CD14-positive monocyte (primary cell): ENCODE results near the gene ACACA. TPM values are rescaled to one million over a fixed set of nuclear protein-coding genes. Genes with fewer than 3 reads are reported as not detected.

Experiments
- DNase-seq, 3 donors: peaks; one replicate each; pipeline ENCODE4 v3.0.0-alpha.2; 2011 to 2022
- H2AFZ ChIP-seq: 2 replicates; pipeline ENCODE4 v1.6.0; 2012; ENCODE audit warnings: mild to moderate bottlenecking, low read depth, low read length, inconsistent platforms; ENCODE audit not compliant: insufficient read depth, poor library complexity, severe bottlenecking
- H3K27ac ChIP-seq, 2 donors: 1 replicate in 1 of 2; 2 replicates in 1 of 2; pipeline ENCODE4 v1.5.1; 2012 to 2013; ENCODE audit warnings: low read length in 2 of 2, control low read depth in 1 of 2, inconsistent platforms in 1 of 2, low read depth in 1 of 2, mild to moderate bottlenecking in 1 of 2
- H3K27me3 ChIP-seq, 2 donors: one replicate each; pipeline versions ENCODE4 v1.6.0 to v1.6.1; 2011 to 2013; ENCODE audit warnings: low read length in 2 of 2; ENCODE audit not compliant: control insufficient read depth in 2 of 2, insufficient read depth in 2 of 2
- H3K36me3 ChIP-seq, 2 donors: replicated peaks in 1 of 2; 1 replicate in 1 of 2; 2 replicates in 1 of 2; pipeline versions ENCODE4 v1.5.1 to v1.6.1; 2012 to 2013; ENCODE audit warnings: low read length in 2 of 2, control low read depth in 1 of 2, inconsistent platforms in 1 of 2, mild to moderate bottlenecking in 1 of 2; ENCODE audit not compliant: insufficient read depth in 2 of 2, control insufficient read depth in 1 of 2
- H3K4me1 ChIP-seq, 2 donors: 1 replicate in 1 of 2; 2 replicates in 1 of 2; pipeline versions ENCODE4 v1.5.1 to v1.6.1; 2012 to 2013; ENCODE audit warnings: low read length in 2 of 2, control low read depth in 1 of 2, inconsistent platforms in 1 of 2, mild to moderate bottlenecking in 1 of 2, moderate library complexity in 1 of 2; ENCODE audit not compliant: insufficient read depth in 2 of 2, control insufficient read depth in 1 of 2
- H3K4me2 ChIP-seq: replicated peaks from 2 replicates; pipeline ENCODE3; 2012; ENCODE audit warnings: low read length, moderate library complexity, mild to moderate bottlenecking; ENCODE audit not compliant: poor library complexity, severe bottlenecking; ENCODE audit errors: extremely low read depth
- H3K4me3 ChIP-seq, 3 experiments: fragments of 200-600 bp in 1 of 3; sonication (generic) in 1 of 3; replicated peaks in 1 of 3; 1 replicate in 2 of 3; 2 replicates in 1 of 3; pipeline ENCODE4 v1.5.1; 2011 to 2013; ENCODE audit warnings: low read length in 3 of 3, mild to moderate bottlenecking in 3 of 3, control low read depth in 2 of 3, low read depth in 2 of 3, inconsistent platforms in 1 of 3, moderate library complexity in 1 of 3
- H3K79me2 ChIP-seq: 2 replicates; pipeline ENCODE4 v1.6.0; 2012; ENCODE audit warnings: mild to moderate bottlenecking, control low read depth, inconsistent platforms, low read length, moderate library complexity; ENCODE audit not compliant: insufficient read depth
- H3K9ac ChIP-seq: 2 replicates; pipeline ENCODE4 v1.6.0; 2017; ENCODE audit warnings: low read length, mild to moderate bottlenecking; ENCODE audit not compliant: insufficient read depth, poor library complexity, severe bottlenecking
- H3K9me3 ChIP-seq, 2 donors: replicated peaks in 1 of 2; 1 replicate in 1 of 2; 2 replicates in 1 of 2; pipeline versions ENCODE4 v1.5.1 to v1.6.1; 2012 to 2013; ENCODE audit warnings: low read length in 2 of 2, control low read depth in 1 of 2; ENCODE audit not compliant: control insufficient read depth in 1 of 2, insufficient read depth in 1 of 2
- H4K20me1 ChIP-seq: 2 replicates; pipeline ENCODE4 v1.6.0; 2012; ENCODE audit warnings: mild to moderate bottlenecking, low read length, control low read depth, moderate library complexity; ENCODE audit not compliant: insufficient read depth
- H3K27ac Mint-ChIP-seq, 7 donors: one replicate each; pipeline ENCODE4 v1.8.0; 2020; ENCODE audit warnings: mild to moderate bottlenecking in 7 of 7, mixed read lengths in 7 of 7, moderate library complexity in 6 of 7, inconsistent platforms in 2 of 7
- H3K27me3 Mint-ChIP-seq, 3 donors: one replicate each; pipeline ENCODE4 v1.8.0; 2021 to 2022; ENCODE audit warnings: low read depth in 3 of 3, mild to moderate bottlenecking in 3 of 3, mixed read lengths in 3 of 3, moderate library complexity in 3 of 3, inconsistent platforms in 1 of 3
- H3K36me3 Mint-ChIP-seq, 2 donors: one replicate each; pipeline ENCODE4 v1.8.0; 2020; ENCODE audit warnings: mixed read lengths in 2 of 2, inconsistent platforms in 1 of 2, mild to moderate bottlenecking in 1 of 2
- H3K4me1 Mint-ChIP-seq: one replicate; pipeline ENCODE4 v1.8.0; 2020; ENCODE audit warnings: mild to moderate bottlenecking, mixed read lengths
- H3K4me3 Mint-ChIP-seq, 2 donors: one replicate each; pipeline ENCODE4 v1.8.0; 2020; ENCODE audit warnings: mild to moderate bottlenecking in 2 of 2, mixed read lengths in 2 of 2, moderate library complexity in 1 of 2
- H3K9me3 Mint-ChIP-seq, 7 donors: one replicate each; pipeline ENCODE4 v1.8.0; 2020 to 2022; ENCODE audit warnings: mixed read lengths in 7 of 7, mild to moderate bottlenecking in 6 of 7, moderate library complexity in 6 of 7, inconsistent platforms in 2 of 7
- CTCF ChIP-seq: fragments of 200-600 bp; IDR thresholded peaks from one replicate; pipeline ENCODE4 v1.8.0; 2022; ENCODE audit warnings: antibody characterized with exemption, mild to moderate bottlenecking
- WGBS: methylation state at CpG from one replicate; pipeline ENCODE4 v1.1.5; 2013; ENCODE audit warnings: missing lambda C conversion rate; ENCODE audit not compliant: insufficient coverage; 5-methylcytosine and 5-hydroxymethylcytosine counted together
- intact Hi-C, 2 donors: fragments of 100-400 bp; cut with micrococcal nuclease; formaldehyde crosslinking; loops; one replicate each; pipeline versions ENCODE4 v1.15.0 to v1.15.1; 2023
- polyA plus RNA-seq, 3 donors: library from polyadenylated mRNA; depleted of rRNA in 1 of 3; unstranded in 2 of 3; stranded (reverse) in 1 of 3; fragments of 300-500 nt in 2 of 3; fragments of >200 nt in 1 of 3; fragmentation: Illumina TruSeq in 2 of 3; gene quantifications; 1 replicate in 2 of 3; 2 replicates in 1 of 3; pipeline ENCODE4 v1.2.3, GENCODE V29; 2012 to 2021

The ACACA gene
- polyA plus RNA-seq, 3 donors: 3.5 to 4.6 (median 3.8) TPM

GRCh38 chr17:37207103-37207502 is 199.5 kb downstream of the ACACA start:
- no peak for DNase-seq
- H3K9me3 Mint-ChIP-seq: no peaks in the 10 kb centered on the region
- no peak overlapping the region for H3K27ac Mint-ChIP-seq
- Histone ChIP-seq H3K4me2 (no peak overlapping the region), H4K20me1 (no peaks in the 10 kb centered on the region), H3K27me3 (no peaks in the 10 kb centered on the region), H3K4me1 (no peaks in the 10 kb centered on the region), H3K9ac (no peak overlapping the region), H3K36me3 (peaks cover 0 to 43% of the 10 kb centered on the region in 2 donors), H3K79me2 (no peaks in the 10 kb centered on the region), H3K9me3 (no peaks in the 10 kb centered on the region), H3K4me3 (no peak overlapping the region), H2AFZ (no peak overlapping the region), H3K27ac (no peak overlapping the region)
- no peaks in the 10 kb centered on the region for H3K4me1 Mint-ChIP-seq
- peaks cover 24 to 32% of the 10 kb centered on the region in 2 donors for H3K36me3 Mint-ChIP-seq
- intact Hi-C loops: no loop called here
- WGBS: no CpG with 5 or more reads among the region's 1 CpG
- no peak for TF ChIP-seq CTCF
- H3K4me3 Mint-ChIP-seq: no peak overlapping the region
- no peaks in the 10 kb centered on the region for H3K27me3 Mint-ChIP-seq

- DNase-seq: no peak
- H4K20me1 ChIP-seq: no peaks in the 10 kb centered on the region
- H3K36me3 ChIP-seq: peaks cover 1 to 42% of the 10 kb centered on the region in 2 donors
- no peaks in the 10 kb centered on the region for H3K27me3 ChIP-seq
- H2AFZ ChIP-seq: no peak overlapping the region
- no peaks in the 10 kb centered on the region for H3K79me2 ChIP-seq
- Mint-ChIP-seq H3K27me3 (no peaks in the 10 kb centered on the region), H3K36me3 (peaks cover 23 to 34% of the 10 kb centered on the region in 2 donors), H3K9me3 (no peaks in the 10 kb centered on the region), H3K27ac (no peak overlapping the region), H3K4me1 (no peaks in the 10 kb centered on the region), H3K4me3 (no peak overlapping the region)
- H3K4me3 ChIP-seq: no peak overlapping the region
- no peak overlapping the region for H3K4me2 ChIP-seq
- H3K9ac ChIP-seq: no peak overlapping the region
- H3K4me1 ChIP-seq: no peaks in the 10 kb centered on the region
- no peaks in the 10 kb centered on the region for H3K9me3 ChIP-seq
- intact Hi-C loops: no loop called here
- no peak for TF ChIP-seq CTCF
- no peak overlapping the region for H3K27ac ChIP-seq
Measured at GRCh38 chr17:37206299-37206698, 200.3 kb downstream of the ACACA start.
